H1 (cell line): ENCODE data around the gene SPC24. TPM values are rescaled to one million over a fixed set of nuclear protein-coding genes. Genes with fewer than 3 reads are reported as not detected.

Experiments
- CTCF ChIA-PET: fragments of 300-600 bp; sonication (Branson Sonifier 250); formaldehyde crosslinking; loops from one replicate; lab custom pipeline; 2021; ENCODE audit not compliant: partially characterized antibody; lab: Charles Lee
- POLR2A ChIA-PET: fragments of 300-600 bp; sonication (Branson Sonifier 250); formaldehyde crosslinking; loops from one replicate; lab custom pipeline; 2021; ENCODE audit warnings: inconsistent platforms; ENCODE audit not compliant: partially characterized antibody; lab: Charles Lee
- DNase-seq, 2 experiments: peaks; one replicate each; pipeline versions ENCODE4 v3.0.0 to v3.0.0-alpha.2; 2010 to 2022; ENCODE audit warnings: low spot score in 2 of 2, low read depth in 1 of 2, mixed read lengths in 1 of 2
- FAIRE-seq: peaks from 2 replicates; lab custom pipeline; 2011; peaks lifted over from hg19 to GRCh38; lab: Jason Lieb, UNC
- H2AFZ ChIP-seq: 2 replicates; pipeline ENCODE4 v1.8.1; 2012; ENCODE audit warnings: low read length, inconsistent platforms
- H2AK5ac ChIP-seq: 2 replicates; pipeline ENCODE4 v1.6.1; 2013; ENCODE audit warnings: low read depth, low read length
- H2BK120ac ChIP-seq: replicated peaks from 2 replicates; pipeline ENCODE3; 2013; ENCODE audit warnings: low read depth, low read length, inconsistent platforms
- H2BK12ac ChIP-seq: 2 replicates; pipeline ENCODE4 v1.6.1; 2013; ENCODE audit warnings: low read depth, low read length
- H2BK15ac ChIP-seq: 2 replicates; pipeline ENCODE4 v1.6.1; 2013; ENCODE audit warnings: low read length
- H2BK20ac ChIP-seq: 2 replicates; pipeline ENCODE4 v1.6.1; 2013; ENCODE audit warnings: low read length
- H2BK5ac ChIP-seq: 2 replicates; pipeline ENCODE4 v1.6.1; 2013; ENCODE audit warnings: low read depth, low read length
- H3K14ac ChIP-seq: 2 replicates; pipeline ENCODE4 v1.6.1; 2013; ENCODE audit warnings: inconsistent platforms; ENCODE audit not compliant: insufficient read length
- H3K18ac ChIP-seq: 2 replicates; pipeline ENCODE4 v1.6.1; 2013; ENCODE audit warnings: low read length; ENCODE audit errors: extremely low read depth
- H3K23ac ChIP-seq: 2 replicates; pipeline ENCODE4 v1.6.1; 2013; ENCODE audit warnings: inconsistent platforms; ENCODE audit not compliant: insufficient read length
- H3K23me2 ChIP-seq: 2 replicates; pipeline ENCODE4 v1.6.1; 2013; ENCODE audit warnings: low read depth, low read length
- H3K27ac ChIP-seq: 2 replicates; pipeline ENCODE4 v1.6.1; 2011; ENCODE audit warnings: low read depth, low read length, inconsistent platforms
- H3K27me3 ChIP-seq, 4 experiments: replicated peaks in 1 of 4; 1 replicate in 1 of 4; 2 replicates in 3 of 4; pipeline versions ENCODE4 v1.6.1 to v1.8.1; 2011 to 2013; ENCODE audit warnings: low read length in 3 of 4, mild to moderate bottlenecking in 3 of 4, inconsistent platforms in 2 of 4, mixed read lengths in 2 of 4, moderate library complexity in 1 of 4; ENCODE audit not compliant: control insufficient read depth in 3 of 4, insufficient read depth in 3 of 4; ENCODE audit errors: extremely low read depth in 1 of 4
- H3K36me3 ChIP-seq, 4 experiments: 2 replicates each; pipeline versions ENCODE4 v1.6.1 to v1.8.1; 2011 to 2013; ENCODE audit warnings: mild to moderate bottlenecking in 4 of 4, low read length in 3 of 4, moderate library complexity in 2 of 4, control low read depth in 1 of 4, inconsistent platforms in 1 of 4; ENCODE audit not compliant: insufficient read depth in 4 of 4, control insufficient read depth in 2 of 4
- H3K4ac ChIP-seq: replicated peaks from 2 replicates; pipeline ENCODE3; 2013; ENCODE audit warnings: low read length, low read depth, mixed read lengths, inconsistent platforms; ENCODE audit not compliant: insufficient read length
- H3K4me1 ChIP-seq, 4 experiments: replicated peaks in 1 of 4; 1 replicate in 1 of 4; 2 replicates in 3 of 4; pipeline versions ENCODE4 v1.6.1 to v1.8.1; 2011 to 2013; ENCODE audit warnings: low read length in 3 of 4, inconsistent platforms in 2 of 4, mixed read lengths in 1 of 4; ENCODE audit not compliant: insufficient read depth in 4 of 4, control insufficient read depth in 3 of 4
- H3K4me2 ChIP-seq, 2 experiments: 2 replicates each; pipeline versions ENCODE4 v1.6.1 to v1.8.1; 2011 to 2013; ENCODE audit warnings: low read depth in 2 of 2, low read length in 2 of 2, control low read depth in 1 of 2, inconsistent platforms in 1 of 2, mild to moderate bottlenecking in 1 of 2; ENCODE audit not compliant: insufficient read depth in 1 of 2
- H3K4me3 ChIP-seq, 4 experiments: fragments of 200-600, 300-600 bp in 1 of 4; sonication (generic), shearing (Covaris generic), sonication (Bioruptor Twin) in 1 of 4; 2 replicates each; pipeline versions ENCODE4 v1.5.1 to v1.8.1; 2011 to 2016; ENCODE audit warnings: low read length in 4 of 4, low read depth in 3 of 4, control low read depth in 2 of 4, inconsistent platforms in 2 of 4, mild to moderate bottlenecking in 2 of 4, mixed read lengths in 1 of 4, moderate library complexity in 1 of 4; ENCODE audit not compliant: insufficient read depth in 2 of 4; ENCODE audit errors: extremely low read depth in 1 of 4
- H3K56ac ChIP-seq: replicated peaks from 2 replicates; pipeline ENCODE3; 2013; ENCODE audit warnings: low read depth, mild to moderate bottlenecking, mixed read lengths, low read length, inconsistent platforms; ENCODE audit not compliant: insufficient read length
- H3K79me1 ChIP-seq: 2 replicates; pipeline ENCODE4 v1.6.1; 2013; ENCODE audit warnings: low read depth, low read length, control low read depth
- H3K79me2 ChIP-seq, 2 experiments: 2 replicates each; pipeline versions ENCODE4 v1.6.1 to v1.8.1; 2012 to 2013; ENCODE audit warnings: low read length in 2 of 2, mild to moderate bottlenecking in 2 of 2, inconsistent platforms in 1 of 2; ENCODE audit not compliant: insufficient read depth in 2 of 2, control insufficient read depth in 1 of 2
- H3K9ac ChIP-seq, 4 experiments: replicated peaks in 1 of 4; 1 replicate in 1 of 4; 2 replicates in 3 of 4; pipeline versions ENCODE4 v1.6.1 to v1.8.1; 2011 to 2013; ENCODE audit warnings: low read depth in 3 of 4, low read length in 3 of 4, control low read depth in 2 of 4, mild to moderate bottlenecking in 2 of 4, moderate library complexity in 2 of 4, inconsistent platforms in 1 of 4; ENCODE audit errors: extremely low read depth in 1 of 4
- H3K9me3 ChIP-seq, 2 experiments: 2 replicates each; pipeline versions ENCODE4 v1.6.1 to v1.8.1; 2012 to 2013; ENCODE audit warnings: mild to moderate bottlenecking in 2 of 2, moderate library complexity in 2 of 2, control low read depth in 1 of 2, inconsistent platforms in 1 of 2, low read depth in 1 of 2, low read length in 1 of 2, mixed read lengths in 1 of 2; ENCODE audit not compliant: insufficient read depth in 2 of 2
- H4K20me1 ChIP-seq, 2 experiments: replicated peaks in 1 of 2; 2 replicates each; pipeline versions ENCODE3 to v1.8.1; 2011 to 2013; ENCODE audit warnings: inconsistent platforms in 2 of 2, low read length in 2 of 2, mild to moderate bottlenecking in 1 of 2; ENCODE audit not compliant: insufficient read depth in 2 of 2, control insufficient read depth in 1 of 2
- H4K5ac ChIP-seq: 2 replicates; pipeline ENCODE4 v1.6.1; 2013; ENCODE audit warnings: low read length, low read depth, mixed read lengths, inconsistent platforms; ENCODE audit not compliant: insufficient read length
- H4K8ac ChIP-seq: 2 replicates; pipeline ENCODE4 v1.8.0; 2013; ENCODE audit warnings: mild to moderate bottlenecking, moderate library complexity, low read length, inconsistent platforms; ENCODE audit not compliant: insufficient read depth; ENCODE audit errors: extremely low read depth
- H4K91ac ChIP-seq: replicated peaks from 2 replicates; pipeline ENCODE3; 2013; ENCODE audit warnings: low read length, mixed read lengths, inconsistent platforms; ENCODE audit not compliant: insufficient read length
- WGBS, 2 experiments: shearing (Covaris generic) in 1 of 2; methylation state at CpG; one replicate each; pipeline versions ENCODE4 v1.1.6 to v1.1.7; 2013 to 2015; ENCODE audit warnings: low lambda C conversion rate in 2 of 2, mixed read lengths in 2 of 2, inconsistent platforms in 1 of 2, low coverage in 1 of 2, missing lambda C conversion rate in 1 of 2; ENCODE audit not compliant: insufficient replicate concordance in 2 of 2, insufficient coverage in 1 of 2, insufficient read length in 1 of 2; ENCODE audit errors: extremely low coverage in 1 of 2, missing lambda C conversion rate in 1 of 2; 5-methylcytosine and 5-hydroxymethylcytosine counted together
- polyA plus RNA-seq, 7 experiments: library from polyadenylated mRNA; depleted of rRNA in 3 of 7; stranded (reverse) in 5 of 7; unstranded in 2 of 7; fragments of >200 nt in 5 of 7; fragments of 200-250 nt in 2 of 7; gene quantifications; 1 replicate in 5 of 7; 2 replicates in 1 of 7; 4 replicates in 1 of 7; pipeline versions ENCODE4 v1.2.1 to v1.2.3, GENCODE V29; 2011 to 2013; ENCODE audit warnings: missing spikeins in 2 of 7, mixed read lengths in 2 of 7
- total RNA-seq: library from RNA; stranded (reverse); fragmentation: NEBNext Ultra II Directional; extraction: Animal tissue kit (Norgen Biotek cat#: 25700); gene quantifications from 2 replicates; pipeline ENCODE4 v1.2.1, GENCODE V29; 2021
- TF ChIP-seq, protein P1 (sequence below): IDR thresholded peaks from 2 replicates; pipeline ENCODE4 v1.6.1; 2011; ENCODE audit warnings: low read length, improper control_type of control experiment

Gene SPC24
- total and polyA plus RNA-seq, 2 of the 8 experiments (the other 6 are each of a cell fraction or from before 2014, with no cell fraction given): 17.7 to 42.4 TPM

DNA sequence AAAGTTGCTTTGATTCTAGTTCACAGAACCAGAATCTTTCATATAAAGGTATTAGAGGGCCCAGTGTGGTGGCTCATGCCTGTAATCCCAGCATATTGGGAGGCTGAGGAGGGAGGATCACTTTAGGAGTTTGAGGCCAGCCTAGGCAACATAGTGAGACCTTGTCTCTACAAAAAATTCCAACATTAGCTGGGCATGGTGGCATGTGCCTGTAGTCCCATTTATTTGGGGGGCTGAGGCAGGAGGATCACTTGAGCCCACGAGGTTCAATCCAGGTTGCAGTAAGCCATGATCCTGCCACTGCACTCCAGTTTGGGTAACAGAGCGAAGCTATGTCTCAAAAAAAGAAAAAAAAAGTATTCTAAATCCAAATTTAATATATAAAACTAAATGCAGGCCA is 57.3 kb downstream of the SPC24 start:
- Histone ChIP-seq H2BK120ac (no peak overlapping the region), H3K56ac (no peak overlapping the region), H3K4me3 (no peak overlapping the region), H3K9me3 (no peaks in the 10 kb centered on the region), H2AFZ (no peak overlapping the region), H3K79me1 (peaks cover 7% of the 10 kb centered on the region), H3K18ac (no peak overlapping the region), H2BK12ac (no peak overlapping the region), H3K4ac (no peak overlapping the region), H3K79me2 (peaks cover 27 to 81% of the 10 kb centered on the region in 2 experiments), H4K5ac (no peak overlapping the region), H2AK5ac (no peak overlapping the region), H4K20me1 (peaks cover 27 to 40% of the 10 kb centered on the region in 2 experiments), H4K8ac (no peak overlapping the region), H3K23ac (no peak overlapping the region), H2BK5ac (no peak overlapping the region; the same call in 1 of the 2 replicates), H3K27me3 (no peaks in the 10 kb centered on the region), H4K91ac (no peak overlapping the region), H3K14ac (no peak overlapping the region), H3K4me1 (peaks cover 0 to 7% (median under 1%) of the 10 kb centered on the region in 4 experiments; a peak in 3 of 7 replicates), H3K23me2 (no peaks in the 10 kb centered on the region), H3K9ac (no peak overlapping the region), H3K27ac (no peak overlapping the region), H2BK20ac (no peak overlapping the region), H3K4me2 (no peak overlapping the region), H2BK15ac (no peak overlapping the region), H3K36me3 (peaks cover 29 to 89% (median 49%) of the 10 kb centered on the region in 4 experiments)
- FAIRE-seq (no peak), DNase-seq (no peak)
- ChIA-PET POLR2A (no interaction called here), CTCF (no interaction called here)
- WGBS, 2 experiments: 93% methylated on average over 2 of the region's 2 CpGs; no CpG with 5 or more reads in 1 of the 2 experiments
- TF ChIP-seq, protein P1, sequence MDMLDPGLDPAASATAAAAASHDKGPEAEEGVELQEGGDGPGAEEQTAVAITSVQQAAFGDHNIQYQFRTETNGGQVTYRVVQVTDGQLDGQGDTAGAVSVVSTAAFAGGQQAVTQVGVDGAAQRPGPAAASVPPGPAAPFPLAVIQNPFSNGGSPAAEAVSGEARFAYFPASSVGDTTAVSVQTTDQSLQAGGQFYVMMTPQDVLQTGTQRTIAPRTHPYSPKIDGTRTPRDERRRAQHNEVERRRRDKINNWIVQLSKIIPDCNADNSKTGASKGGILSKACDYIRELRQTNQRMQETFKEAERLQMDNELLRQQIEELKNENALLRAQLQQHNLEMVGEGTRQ: no peak
